HCT116 (cell line): ENCODE data around the gene SPIRE1.

Source experiments
- POLR2A ChIP-seq: IDR thresholded peaks from 2 replicates; pipeline ENCODE4 v1.7.0; 2011; ENCODE audit warnings: borderline replicate concordance; ENCODE audit not compliant: insufficient read depth, insufficient read length; ENCODE audit errors: extremely low read depth
- YY1 ChIP-seq: IDR thresholded peaks from 2 replicates; pipeline ENCODE4 v1.6.1; 2011; ENCODE audit warnings: low read length, low read depth, moderate library complexity, mild to moderate bottlenecking; ENCODE audit not compliant: insufficient replicate concordance; ENCODE audit errors: extremely low read depth
- ZFX ChIP-seq: fragments of 450-650 bp; IDR thresholded peaks from 2 replicates; pipeline ENCODE4 v1.6.1; 2017
- TF ChIP-seq, protein P1 (sequence below), 3 experiments: fragments of 200-600 bp in 1 of 3; sonication (generic) in 1 of 3; IDR thresholded peaks in 2 of 3; conservative IDR thresholded peaks in 1 of 3; 2 replicates each; pipeline ENCODE4 v1.5.1; 2012 to 2017; ENCODE audit warnings: low read depth in 2 of 3, low read length in 2 of 3, antibody characterized with exemption in 1 of 3, borderline replicate concordance in 1 of 3, control low read depth in 1 of 3, mild to moderate bottlenecking in 1 of 3, mixed read lengths in 1 of 3, mixed run types in 1 of 3, moderate library complexity in 1 of 3; ENCODE audit not compliant: insufficient read depth in 1 of 3

DNA sequence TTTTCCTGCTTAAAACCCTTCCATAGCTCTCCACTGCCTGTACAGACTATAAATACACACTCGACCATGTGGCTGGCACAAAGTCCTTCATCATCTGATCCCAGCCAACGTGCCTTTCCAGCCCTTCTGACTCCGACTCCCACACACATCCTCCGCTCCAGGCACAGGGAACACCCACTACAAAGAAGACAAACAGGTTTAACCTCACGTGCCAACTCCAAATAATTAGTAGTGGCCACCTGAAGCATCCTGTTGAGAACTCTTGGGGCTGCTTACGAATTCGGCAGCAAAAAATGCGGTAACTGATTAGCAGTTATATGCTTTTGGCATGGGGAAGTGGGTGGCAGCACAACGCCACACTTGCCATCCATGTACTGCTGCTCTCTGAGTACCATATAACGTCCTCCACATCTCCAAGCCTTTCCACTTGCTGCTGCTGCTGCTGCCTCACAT, 12.1 kb downstream of the SPIRE1 start:
- TF ChIP-seq, protein P1, sequence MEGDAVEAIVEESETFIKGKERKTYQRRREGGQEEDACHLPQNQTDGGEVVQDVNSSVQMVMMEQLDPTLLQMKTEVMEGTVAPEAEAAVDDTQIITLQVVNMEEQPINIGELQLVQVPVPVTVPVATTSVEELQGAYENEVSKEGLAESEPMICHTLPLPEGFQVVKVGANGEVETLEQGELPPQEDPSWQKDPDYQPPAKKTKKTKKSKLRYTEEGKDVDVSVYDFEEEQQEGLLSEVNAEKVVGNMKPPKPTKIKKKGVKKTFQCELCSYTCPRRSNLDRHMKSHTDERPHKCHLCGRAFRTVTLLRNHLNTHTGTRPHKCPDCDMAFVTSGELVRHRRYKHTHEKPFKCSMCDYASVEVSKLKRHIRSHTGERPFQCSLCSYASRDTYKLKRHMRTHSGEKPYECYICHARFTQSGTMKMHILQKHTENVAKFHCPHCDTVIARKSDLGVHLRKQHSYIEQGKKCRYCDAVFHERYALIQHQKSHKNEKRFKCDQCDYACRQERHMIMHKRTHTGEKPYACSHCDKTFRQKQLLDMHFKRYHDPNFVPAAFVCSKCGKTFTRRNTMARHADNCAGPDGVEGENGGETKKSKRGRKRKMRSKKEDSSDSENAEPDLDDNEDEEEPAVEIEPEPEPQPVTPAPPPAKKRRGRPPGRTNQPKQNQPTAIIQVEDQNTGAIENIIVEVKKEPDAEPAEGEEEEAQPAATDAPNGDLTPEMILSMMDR (IDR thresholded peaks at IDR 0.05 in 2 of 3, conservative IDR thresholded peaks at IDR 0.05 in 1 of 3; ENCODE audit: borderline replicate concordance in 1 of 3, insufficient read depth in 1 of 3, low read depth in 2 of 3, low read length in 2 of 3) = no peak
- TF ChIP-seq POLR2A (no peak), YY1 (no peak), ZFX (no peak)
